ENCODE data around the gene ZNRF3.
"Not testable (repeated sequence)": the region's sequence is repeated elsewhere in the genome, so short reads cannot be mapped to it uniquely, and the experiment has no call there.

- not testable (repeated sequence) for TF ChIP-seq YY1 (IDR thresholded peaks at IDR 0.05; ENCODE audit: insufficient read depth, insufficient read length); ZNF274 (IDR thresholded peaks at IDR 0.05; ENCODE audit: low read depth, low read length); SUZ12 (IDR thresholded peaks at IDR 0.05; ENCODE audit: extremely low read depth, insufficient read depth, insufficient read length)
Observed at GRCh38 chr22:29005754-29006153, 122.4 kb downstream of the ZNRF3 start.

All from NT2/D1 (cell line).